Left colon (tissue), 2 donors: ENCODE measurements around the gene ARL15. TPM values are rescaled to one million over a fixed set of nuclear protein-coding genes. Genes with fewer than 3 reads are reported as not detected.

Experiments
- ATAC-seq: fragments of 200-7000 bp; cut with Tn5 transposase; one replicate; pipeline ENCODE4 v1.9.1; 2020; ENCODE audit warnings: mild to moderate bottlenecking, moderate library complexity
- DNase-seq, 2 donors: peaks; one replicate each; pipeline ENCODE4 v3.0.0-alpha.2; 2020
- intact Hi-C, 2 donors: fragments of 100-400 bp; cut with DNase I in 1 of 2; cut with micrococcal nuclease in 1 of 2; formaldehyde crosslinking; loops; one replicate each; pipeline versions ENCODE4 v1.11.2 to v1.14.0; 2022; cut with DNase I, micrococcal nuclease
- total RNA-seq, 2 donors: library from RNA; stranded (reverse); fragmentation: NEBNext Ultra II Directional; extraction: Animal tissue kit (Norgen Biotek cat#: 25700); gene quantifications; one replicate each; pipeline ENCODE4 v1.2.1, GENCODE V29; 2021
- donor health status: DM: no; HTN: no; CAD: no.
- donor health status: DM: yes; HTN: yes; CAD: no.

The ARL15 gene
- total RNA-seq, 2 donors from 2014 or later: 25.2 to 27.2 TPM

DNA sequence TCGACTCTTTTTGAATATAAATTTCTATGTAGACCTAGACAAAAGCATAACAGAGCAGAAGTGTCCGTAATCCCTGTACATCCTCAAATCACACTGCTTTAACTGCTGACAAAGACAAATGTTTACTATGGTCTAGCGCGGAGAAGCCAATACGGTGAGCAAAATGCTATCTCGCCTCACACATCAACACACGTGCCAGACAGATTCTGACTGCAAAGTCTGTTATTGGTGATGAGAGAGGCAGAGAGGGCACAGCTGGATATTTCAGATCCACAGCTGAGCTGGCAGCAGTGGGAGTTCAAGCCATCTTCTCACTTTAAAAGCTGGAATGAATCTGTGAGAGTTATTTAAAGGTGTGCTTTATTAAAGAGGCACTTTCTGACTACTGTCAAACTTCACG is 124.3 kb downstream of the ARL15 start:
- ATAC-seq: no peak
- DNase-seq: no peak
- intact Hi-C loops: no loop called here

DNA sequence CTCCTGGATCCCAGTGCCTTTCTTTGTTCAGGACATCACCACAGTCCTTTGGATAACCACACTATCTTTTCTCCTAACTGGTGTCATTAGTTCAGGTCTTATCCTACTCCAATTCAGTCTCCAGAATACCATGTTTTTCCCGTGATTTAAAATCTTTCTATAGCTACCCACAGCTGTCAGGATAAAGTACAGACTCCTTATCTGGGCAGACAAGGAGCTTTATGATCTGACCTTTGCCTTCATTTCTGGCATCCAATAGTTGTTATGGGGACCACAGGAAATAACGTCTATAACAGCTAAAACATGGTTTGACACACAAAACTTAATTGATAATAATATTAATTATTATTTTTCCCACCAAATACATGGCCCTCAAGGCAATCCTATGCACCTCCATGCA is 125.6 kb downstream of the ARL15 start:
- peak; percentile 94 for ATAC-seq
- intact Hi-C loops: no loop called here
- no peak for DNase-seq

DNA sequence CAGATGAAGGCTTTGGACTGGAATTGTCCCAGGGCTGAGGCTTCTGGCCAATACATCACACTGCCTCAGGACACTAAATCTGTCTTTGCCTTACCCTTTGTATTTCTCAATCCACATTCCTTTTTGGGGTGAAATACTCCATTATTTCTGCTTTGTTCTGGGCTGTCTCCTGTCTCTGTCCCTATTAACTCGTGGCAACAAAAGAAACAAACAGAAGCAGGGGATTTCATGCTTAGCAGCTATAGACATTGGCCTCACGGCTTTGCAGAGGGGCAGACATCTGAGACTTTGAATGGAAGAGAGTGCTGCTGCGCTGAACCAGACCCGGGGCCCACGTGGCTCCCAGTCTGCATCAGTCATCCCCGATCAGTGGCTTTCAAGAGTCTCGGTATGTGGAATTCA is 129.7 kb downstream of the ARL15 start:
- intact Hi-C loops: no loop called here
- DNase-seq (no peak), ATAC-seq (no peak)

DNA sequence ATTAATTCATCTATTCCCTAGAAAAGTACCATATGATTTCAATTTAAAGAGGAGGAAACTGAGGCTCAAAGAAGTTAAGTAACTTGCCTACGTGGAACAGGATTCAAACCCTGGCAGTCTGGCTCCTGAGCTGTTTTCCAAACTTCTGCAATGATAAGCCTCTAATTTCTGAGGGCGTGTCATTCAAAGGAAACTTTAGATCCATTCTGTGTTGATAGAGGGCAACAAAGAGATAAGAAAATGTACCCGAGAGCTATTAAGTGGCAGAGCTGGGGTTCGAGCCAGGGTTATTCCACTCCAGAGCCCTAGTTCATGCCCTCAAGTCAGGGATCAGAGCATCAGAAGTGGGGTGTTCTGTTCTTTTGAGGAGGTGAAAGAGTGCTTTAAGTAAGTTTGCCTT is 131.4 kb downstream of the ARL15 start:
- ATAC-seq (peak; percentile 74), DNase-seq (peak in 1 of 2 donors; percentile 4)
- intact Hi-C loops: no loop called here

DNA sequence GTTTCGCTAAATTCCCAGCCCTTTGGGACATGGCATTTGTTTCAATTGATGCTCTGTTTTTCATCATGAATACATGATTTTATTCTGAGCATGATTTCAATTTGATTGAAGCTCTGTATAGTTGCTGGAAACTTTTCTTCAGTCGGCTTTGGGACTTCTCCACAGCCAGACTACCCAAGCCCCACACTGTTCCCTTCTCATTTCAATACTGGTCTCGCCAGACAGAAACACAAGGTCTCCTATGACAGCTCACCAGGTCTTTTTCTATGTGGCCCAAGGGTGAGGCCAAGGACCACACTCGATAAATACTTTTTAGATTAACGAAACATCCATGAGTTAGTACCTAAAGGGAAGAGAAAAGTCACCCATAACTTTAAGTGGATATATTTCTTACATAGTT is 132.2 kb downstream of the ARL15 start:
- ATAC-seq: no peak
- intact Hi-C loops: no loop called here
- DNase-seq: no peak

DNA sequence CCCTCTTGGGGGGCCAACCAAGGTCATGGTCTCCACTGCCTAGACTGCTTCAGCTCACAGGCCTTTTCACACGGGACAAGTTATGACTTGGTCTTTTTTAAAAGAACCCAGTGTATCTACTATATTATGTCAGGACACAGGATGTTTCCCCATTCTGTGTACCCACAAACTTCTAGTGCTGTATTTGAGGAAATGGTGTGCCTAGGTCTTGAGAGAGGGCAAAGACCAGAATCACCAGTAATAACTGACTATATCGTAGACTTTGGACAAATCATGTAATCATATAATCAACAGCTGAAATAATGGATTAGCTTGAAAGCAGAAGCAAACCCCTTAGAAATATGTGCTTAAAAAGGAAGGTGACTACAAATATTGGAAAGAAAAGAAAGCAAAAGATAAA is 133.3 kb downstream of the ARL15 start:
- intact Hi-C loops: no loop called here
- ATAC-seq (peak; percentile 47), DNase-seq (no peak)

DNA sequence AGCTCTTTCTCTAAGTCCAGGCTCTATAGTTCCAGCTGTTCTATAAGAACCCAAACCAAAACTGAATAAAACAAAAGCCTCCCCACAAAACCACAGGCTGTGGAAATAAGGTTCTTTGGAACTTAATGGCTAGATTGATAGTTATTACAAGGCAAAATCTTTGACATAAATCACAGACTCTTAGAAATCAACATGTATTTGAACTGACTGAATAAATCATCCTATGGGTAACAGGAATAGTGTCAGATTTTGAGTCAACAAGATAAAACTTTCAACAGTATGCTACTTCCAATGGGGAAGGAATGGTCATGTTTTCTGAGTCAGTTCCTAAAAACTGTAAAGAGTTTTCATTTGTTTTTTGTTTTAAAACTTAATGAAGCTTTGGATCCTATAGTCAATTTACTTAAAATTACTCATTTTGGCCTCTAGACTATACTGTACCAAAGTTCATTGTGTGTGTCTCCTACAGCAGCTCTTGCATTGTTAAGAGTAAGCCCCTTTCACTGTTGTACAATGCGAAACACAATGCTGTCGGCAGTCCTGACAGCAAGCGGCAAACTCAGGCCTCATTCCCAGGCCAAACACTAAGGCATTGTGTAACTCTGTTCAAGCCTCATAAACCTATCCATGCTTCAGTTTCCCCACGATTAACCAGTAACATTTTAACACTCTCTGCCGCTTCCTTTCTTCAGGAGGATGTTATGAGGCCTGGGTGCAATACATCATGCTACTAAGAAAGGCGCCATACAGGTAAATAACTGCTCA is 134.1 kb downstream of the ARL15 start:
- intact Hi-C loops: no loop called here
- DNase-seq (no peak), ATAC-seq (no peak)

DNA sequence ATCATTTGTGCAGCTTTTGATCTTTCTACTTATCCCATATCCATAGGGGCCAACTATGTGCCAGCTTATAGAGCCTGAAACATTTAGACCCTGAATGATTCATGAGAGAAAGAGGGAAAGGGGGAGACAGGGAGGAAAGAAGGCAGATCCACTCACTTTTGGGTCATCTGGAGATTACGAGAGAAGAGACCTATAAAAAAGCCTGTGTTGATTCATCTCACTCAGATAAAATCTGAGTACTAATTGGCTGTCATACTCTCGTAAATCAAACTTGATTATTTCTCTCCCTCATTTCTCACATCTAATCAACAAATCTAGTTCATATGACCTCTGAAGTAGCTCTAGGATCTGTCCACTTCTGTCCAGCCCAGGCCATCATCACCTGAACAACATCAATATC is 137.1 kb downstream of the ARL15 start:
- intact Hi-C loops: no loop called here
- no peak for ATAC-seq
- DNase-seq: no peak

DNA sequence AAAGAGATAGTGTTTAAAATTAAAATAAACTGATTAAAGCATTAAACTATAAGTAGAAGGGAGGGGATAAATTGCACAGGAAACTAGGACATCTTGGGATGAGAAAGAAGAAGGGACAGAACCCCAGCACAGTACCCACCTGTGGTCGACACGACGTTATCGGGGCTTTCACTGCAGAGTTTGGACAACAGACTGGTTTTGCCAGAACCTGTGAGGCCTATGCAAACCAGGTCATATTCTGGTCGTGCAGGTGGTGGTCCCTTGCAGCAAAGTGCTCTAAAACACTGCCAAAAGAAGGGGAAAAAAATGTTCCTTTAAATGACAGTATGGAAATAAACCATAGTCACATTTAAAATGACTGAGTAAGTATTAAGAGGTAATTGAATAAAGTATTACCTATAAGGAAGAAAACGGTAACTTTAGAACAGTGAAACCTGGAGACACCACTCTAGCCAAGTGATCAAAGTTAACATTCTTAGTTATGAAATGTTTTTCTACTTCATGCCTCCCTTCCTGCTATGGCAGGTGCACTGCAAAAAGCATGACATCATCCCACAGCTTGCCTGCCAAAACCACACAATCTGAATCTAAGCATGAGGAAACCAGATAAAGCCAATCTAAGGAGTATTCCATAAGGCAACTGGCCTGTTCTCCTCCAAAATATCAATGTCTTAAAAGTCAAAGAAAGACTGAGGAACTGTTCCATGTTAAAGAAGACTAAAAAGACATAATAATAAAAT is 138.6 kb downstream of the ARL15 start:
- intact Hi-C loops: no loop called here
- peak; percentile 89 for ATAC-seq
- peak in 1 of 2 donors; percentile 8 for DNase-seq

DNA sequence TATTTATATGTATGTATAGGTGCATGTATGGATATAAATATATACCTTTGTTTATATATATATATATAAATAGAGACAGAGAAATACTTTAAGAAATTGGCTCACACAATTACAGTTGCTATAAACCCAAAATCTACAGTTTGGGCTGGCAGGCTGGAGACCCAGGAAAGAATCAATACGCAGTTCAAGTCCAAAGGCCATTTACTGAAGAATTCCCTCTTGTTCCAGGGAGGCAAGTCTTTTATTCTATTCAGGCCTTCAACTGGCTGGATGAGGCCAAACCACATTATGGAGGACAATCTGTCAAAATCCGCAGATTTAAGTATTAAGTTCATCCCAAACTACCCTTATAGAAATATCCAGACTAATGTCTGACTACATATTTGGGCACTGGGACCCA is 144.7 kb downstream of the ARL15 start:
- DNase-seq: no peak
- intact Hi-C loops: no loop called here
- no peak for ATAC-seq

DNA sequence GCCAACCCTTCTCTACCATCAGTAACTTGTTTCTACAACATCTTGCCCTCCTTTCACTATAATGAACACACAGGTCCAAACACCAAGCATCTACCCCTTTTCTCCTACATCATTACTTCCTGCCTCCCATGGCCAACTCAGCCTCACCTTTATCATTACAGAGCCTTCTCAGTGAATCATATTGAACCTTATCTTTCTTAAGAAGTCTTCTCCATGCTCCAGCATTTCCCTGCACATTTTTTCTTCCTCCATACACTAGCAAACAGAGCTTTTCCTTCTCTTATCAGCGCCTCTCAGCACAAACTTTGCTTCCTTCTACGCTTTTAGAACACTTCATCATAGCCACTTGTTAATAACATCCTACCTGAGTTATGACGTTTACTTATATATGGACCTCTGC is 148.2 kb downstream of the ARL15 start:
- intact Hi-C loops: no loop called here
- DNase-seq (no peak), ATAC-seq (no peak)

DNA sequence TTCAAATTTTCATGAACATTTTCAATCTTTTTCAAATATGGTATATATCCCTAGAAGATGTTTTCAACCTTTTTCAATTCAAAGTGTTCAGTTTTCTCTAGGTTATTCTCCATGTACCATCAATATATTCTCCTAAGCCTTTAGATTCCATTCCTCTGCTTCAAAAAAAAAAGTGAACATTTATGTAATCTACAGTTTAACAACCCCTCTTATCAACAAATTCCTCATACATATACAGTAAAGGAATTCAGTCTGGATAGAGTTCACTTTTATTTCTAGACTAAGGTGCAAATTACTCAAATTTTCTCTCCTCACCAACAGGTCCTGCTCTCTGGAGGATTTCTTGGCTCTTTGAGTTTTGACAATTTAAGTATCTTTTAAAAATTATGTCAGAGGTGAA is 150.0 kb downstream of the ARL15 start:
- intact Hi-C loops: no loop called here
- ATAC-seq: no peak
- no peak for DNase-seq

DNA sequence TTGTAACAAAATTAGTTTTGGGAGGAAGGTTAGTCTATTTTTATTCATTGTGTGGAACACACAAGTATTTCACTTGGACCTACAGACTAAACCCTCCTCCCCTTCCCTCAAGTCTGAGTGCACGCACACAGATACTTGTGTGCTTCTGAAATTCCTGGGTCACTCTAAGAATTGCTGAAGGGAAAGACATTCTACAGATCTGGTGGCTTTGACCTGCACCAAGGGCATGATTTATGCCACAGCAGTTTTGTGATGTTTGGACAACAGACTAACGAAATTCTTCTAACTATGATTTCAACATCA is 150.5 kb downstream of the ARL15 start:
- DNase-seq: no peak
- intact Hi-C loops: no loop called here

DNA sequence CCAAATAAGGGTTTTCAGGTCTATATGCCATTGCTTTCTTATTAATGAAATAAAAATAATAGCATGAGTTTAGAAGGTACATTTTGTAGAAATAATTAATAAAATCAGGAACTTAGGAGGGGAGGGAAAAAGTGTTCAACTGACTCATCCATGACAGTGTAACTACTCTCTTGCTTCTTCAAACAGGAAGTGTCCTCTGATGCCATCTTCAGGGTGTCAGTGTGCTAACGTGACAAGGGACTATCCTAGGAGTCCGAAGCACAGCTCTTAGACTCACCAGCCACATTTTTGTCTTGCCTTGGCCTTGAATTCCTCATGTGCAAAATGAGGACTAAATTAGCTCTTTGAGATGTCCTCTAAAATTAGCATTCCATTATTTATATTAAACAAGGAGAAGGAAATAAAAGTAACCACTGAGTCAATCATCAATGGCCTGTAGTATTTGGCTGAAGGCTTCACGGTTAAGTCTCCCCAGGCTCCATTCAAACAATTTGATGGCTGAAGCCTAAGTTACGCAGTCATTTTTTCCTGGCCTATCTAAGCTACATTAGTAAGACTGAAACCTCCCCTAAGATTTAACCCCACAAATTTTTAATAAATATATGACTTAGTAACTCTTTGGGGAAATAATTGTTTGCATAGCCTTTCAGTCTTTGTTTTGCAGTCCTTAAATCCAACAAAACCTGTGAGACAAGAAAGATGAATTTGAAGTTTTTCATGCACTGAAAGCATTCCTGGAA is 151.1 kb downstream of the ARL15 start:
- intact Hi-C loops: no loop called here
- ATAC-seq: no peak

More for the DNA sequence above, 150.5 kb downstream of the ARL15 start:
- no peak for ATAC-seq

DNA sequence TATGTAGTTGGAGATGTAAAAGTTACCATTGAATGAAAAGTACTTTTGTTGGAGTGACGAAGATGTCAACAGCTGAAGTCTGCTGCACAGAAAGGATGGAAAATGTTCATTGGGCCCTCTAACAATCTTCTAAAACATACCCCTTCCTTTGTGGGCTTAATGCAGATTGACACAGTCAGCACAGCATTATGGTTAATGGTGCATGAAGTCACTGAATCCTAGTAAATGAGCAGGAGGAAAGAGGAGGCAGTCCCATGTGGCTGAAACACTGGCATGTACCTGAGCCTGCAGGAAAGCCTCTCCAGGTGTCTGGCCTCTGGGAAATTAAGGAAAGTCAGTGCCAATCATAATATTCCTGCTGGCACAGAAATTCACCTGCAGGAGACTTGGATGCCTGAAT is 153.8 kb downstream of the ARL15 start:
- intact Hi-C loops: no loop called here
- DNase-seq (no peak), ATAC-seq (no peak)

More for the DNA sequence above, 151.1 kb downstream of the ARL15 start:
- DNase-seq: no peak

DNA sequence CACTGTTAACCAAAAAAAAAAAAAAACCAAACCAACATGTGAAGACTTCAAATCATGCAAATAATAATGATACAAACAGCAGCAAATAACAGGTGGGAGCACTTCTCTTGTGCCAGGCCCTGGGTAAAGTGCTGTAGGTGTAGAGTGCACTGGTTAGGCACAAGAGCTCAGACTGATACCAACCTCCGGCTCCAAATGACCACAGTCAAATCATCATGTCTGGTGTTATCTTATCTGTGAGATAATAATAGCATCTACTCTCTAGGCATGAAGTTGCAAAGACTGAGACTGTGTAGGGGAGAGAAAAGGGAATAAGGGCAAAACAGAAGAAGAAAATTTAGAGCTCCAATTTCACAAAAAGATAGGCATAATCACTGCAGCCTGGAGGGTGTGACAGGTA is 159.5 kb downstream of the ARL15 start:
- DNase-seq (no peak), ATAC-seq (no peak)
- intact Hi-C loops: no loop called here

DNA sequence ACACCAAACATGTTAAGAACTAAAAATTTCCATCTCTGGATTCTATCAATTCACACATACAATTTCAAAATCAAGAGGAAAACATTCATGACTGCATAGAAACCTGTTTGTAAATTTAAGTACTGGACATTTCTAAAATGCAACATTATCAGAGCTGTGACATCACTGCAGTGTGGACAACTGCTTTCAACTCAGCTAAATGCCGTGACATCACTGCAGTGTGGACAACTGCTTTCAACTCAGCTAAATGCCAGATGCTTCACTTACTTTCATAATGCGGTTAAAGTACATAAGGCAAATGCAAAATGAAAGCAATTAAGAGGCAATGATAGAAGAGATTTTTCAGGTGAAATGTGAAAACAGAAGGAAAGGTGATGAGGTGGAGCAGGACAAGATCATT is 161.5 kb downstream of the ARL15 start:
- intact Hi-C loops: no loop called here
- no peak for DNase-seq
- ATAC-seq: no peak

DNA sequence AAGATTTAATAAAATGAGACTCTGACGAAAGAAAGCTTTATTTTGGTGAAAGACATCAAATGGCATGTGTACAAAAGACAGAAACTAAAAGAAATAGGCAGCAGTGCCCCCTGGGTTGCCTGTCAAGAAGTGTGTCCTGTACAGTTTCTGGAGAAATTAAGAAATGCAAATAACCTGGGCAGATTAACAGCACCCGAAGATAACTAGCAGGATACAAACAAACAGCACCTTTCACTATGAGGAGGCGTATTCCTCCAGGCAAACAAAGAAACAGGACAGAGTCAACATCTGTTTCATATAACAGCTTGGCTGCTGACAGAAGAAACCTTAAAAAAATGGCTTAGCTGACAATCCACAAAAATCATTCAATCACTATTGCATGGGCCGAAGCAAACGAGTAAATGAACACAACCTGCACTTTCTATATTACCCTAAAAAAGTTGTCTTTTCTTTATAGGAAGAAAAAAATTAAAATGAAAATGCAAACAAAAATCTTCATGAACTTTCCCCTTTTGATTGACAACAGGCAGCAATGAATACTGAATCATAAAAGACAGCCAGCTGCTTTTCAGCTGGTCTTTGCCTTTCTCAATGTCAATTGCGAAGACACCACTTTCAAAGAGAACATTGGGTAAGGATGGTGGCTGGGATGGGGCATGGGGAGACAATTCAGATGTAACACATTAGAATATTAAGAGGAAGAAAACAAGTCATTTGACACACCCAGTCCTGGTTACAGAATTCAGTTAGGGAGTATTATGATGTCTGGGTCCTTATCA is 162.1 kb downstream of the ARL15 start:
- DNase-seq: no peak
- peak; percentile 28 for ATAC-seq
- intact Hi-C loops: no loop called here

DNA sequence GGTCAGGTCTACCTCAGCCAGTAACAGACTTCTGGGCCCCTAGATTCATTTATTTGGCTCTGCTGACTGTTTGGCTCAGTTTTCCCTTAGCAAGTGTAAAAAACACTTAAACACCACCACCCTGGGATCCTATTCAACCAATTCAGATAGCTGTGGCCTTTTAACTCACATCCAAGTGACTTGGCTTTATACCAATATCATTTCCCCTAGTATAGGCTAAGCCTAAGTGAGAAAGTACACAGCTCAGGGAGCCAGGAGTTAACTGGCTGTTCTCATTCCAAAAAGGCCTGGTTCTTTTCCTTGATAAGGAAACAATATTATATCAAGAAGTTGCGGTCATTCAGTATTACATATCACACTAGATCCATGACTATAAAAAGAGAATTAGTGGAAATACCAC is 163.5 kb downstream of the ARL15 start:
- DNase-seq (no peak), ATAC-seq (no peak)
- intact Hi-C loops: no loop called here
